Activated naive CD4-positive, alpha-beta T cell (primary cell): Measurements from ENCODE around the gene PSMD12.
"Not testable (repeated sequence)": the region's sequence is repeated elsewhere in the genome, so short reads cannot be mapped to it uniquely, and the experiment has no call there.

Experiments used
- DNase-seq, 4 experiments: peaks; one replicate each; lab custom pipeline; 2025; lab: John Stamatoyannopoulos, UW

Gene PSMD12

GRCh38 chr17:67358612-67359011, 7.8 kb downstream of the PSMD12 start:
- DNase-seq = no peak

DNA sequence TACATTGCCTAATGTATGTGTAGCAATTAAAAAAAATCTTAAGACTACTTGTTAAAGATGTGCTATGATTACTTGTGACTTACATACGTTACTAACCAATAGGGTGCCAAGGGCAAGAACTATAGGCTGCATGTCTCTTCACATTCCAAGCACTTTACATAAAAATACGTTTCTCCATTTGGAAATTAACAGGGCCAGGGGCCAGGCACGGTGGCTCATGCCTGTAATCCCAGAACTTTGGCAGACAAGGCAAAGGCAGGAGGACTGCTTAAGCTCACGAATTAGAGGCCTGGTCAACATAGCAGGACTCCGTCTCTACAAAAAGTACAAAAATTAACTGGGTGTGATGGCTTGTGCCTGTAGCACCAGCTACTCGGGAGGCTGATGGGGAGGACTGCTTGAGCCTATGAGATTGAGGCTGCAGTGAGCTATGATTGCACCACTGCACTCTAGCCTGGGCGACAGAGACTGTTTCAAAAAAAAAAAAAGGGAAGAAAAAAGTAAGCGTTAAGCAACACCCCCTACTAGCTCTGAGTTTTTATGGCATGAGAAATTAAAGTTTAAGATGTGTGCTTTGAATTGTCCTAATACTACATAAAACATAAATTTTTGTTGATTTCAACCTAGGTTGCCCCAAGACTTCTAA, 12.3 kb downstream of the PSMD12 start:
- no peak for DNase-seq

DNA sequence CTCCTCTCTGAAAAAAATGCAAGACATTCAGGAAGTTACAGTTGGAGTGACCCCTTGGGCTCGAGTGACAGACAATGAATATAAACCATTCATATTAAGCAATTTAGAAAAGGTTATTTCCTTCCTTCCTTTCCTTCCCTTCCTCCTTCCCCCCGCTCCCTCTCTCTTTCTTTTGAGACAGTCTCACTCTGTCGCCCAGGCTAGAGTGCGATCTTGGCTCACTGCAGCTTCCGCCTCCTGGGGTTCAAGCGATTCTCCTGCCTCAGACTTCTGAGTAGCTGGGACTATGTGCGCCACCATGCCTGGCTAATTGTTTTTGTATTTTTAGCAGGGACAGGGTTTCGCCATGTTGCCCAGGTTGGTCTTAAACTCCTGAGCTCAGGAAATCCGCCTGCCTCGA, 13.2 kb downstream of the PSMD12 start:
- DNase-seq = no peak

GRCh38 chr17:67349420-67349819, 17.0 kb downstream of the PSMD12 start:
- no peak for DNase-seq

- DNase-seq = no peak
Measured at GRCh38 chr17:67347826-67348225, 18.6 kb downstream of the PSMD12 start.

- DNase-seq = no peak
Measured at GRCh38 chr17:67343237-67343636, 23.1 kb downstream of the PSMD12 start.

GRCh38 chr17:67338353-67338752, 28.0 kb downstream of the PSMD12 start:
- DNase-seq = not testable (repeated sequence)

- DNase-seq = no peak
Measured at GRCh38 chr17:67336859-67337258, 29.5 kb downstream of the PSMD12 start.

- no peak for DNase-seq
Measured at GRCh38 chr17:67335245-67335835, 31.0 kb downstream of the PSMD12 start.

DNA sequence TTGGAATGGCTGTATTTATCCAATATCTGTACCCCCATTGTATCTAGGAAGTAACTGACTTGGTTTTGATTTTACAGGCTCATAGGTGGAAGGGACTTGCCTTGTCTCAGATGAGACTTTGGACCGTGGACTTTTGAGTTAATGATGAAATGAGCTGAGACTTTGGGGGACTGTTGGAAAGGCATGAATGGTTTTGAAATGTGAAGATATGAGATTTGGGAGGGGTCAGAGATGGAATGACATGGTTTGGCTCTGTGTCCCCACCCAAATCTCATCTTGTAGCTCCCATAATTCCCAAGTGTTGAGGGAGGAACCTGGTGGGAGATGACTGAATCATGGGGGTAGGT, 34.2 kb downstream of the PSMD12 start:
- not testable (repeated sequence) for DNase-seq

DNA sequence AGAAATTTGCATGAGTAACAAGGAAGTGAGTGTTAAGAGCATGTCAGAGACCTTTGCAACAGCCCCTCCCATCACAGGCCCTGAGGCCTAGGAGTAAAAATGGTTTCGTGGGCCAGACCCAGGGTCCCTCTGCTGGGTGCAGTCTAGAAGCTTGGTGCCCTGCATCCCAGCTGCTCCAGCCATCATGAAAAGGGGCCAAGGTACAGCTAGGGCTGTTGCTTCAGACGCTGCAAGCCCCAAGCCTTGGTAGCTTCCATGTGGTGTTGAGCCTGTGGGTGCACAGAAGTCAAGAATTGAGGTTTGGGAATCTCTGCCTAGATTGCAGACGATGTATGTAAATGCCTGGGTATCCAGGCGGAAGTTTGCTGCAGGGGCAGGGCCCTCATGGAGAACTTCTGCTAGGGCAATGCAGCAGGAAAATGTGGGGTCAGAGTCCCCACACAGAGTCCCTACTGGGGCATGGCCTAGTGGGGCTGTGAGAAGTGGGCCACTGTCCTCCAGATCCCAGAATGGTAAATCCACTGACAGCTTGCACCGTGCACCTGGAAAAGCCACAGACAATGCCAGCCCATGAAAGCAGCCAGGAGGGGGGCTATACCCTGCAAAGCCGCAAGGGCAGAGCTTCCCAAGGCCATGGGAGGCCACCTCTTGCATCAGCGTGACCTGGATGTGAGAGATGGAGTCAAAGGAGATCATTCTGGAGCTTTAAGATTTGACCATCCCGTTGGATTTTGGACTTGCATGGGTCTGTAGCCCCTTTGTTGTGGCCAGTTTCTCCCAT, 34.8 kb downstream of the PSMD12 start:
- DNase-seq = not testable (repeated sequence)

- DNase-seq = no peak
Measured at GRCh38 chr17:67328026-67328425, 38.4 kb downstream of the PSMD12 start.

DNA sequence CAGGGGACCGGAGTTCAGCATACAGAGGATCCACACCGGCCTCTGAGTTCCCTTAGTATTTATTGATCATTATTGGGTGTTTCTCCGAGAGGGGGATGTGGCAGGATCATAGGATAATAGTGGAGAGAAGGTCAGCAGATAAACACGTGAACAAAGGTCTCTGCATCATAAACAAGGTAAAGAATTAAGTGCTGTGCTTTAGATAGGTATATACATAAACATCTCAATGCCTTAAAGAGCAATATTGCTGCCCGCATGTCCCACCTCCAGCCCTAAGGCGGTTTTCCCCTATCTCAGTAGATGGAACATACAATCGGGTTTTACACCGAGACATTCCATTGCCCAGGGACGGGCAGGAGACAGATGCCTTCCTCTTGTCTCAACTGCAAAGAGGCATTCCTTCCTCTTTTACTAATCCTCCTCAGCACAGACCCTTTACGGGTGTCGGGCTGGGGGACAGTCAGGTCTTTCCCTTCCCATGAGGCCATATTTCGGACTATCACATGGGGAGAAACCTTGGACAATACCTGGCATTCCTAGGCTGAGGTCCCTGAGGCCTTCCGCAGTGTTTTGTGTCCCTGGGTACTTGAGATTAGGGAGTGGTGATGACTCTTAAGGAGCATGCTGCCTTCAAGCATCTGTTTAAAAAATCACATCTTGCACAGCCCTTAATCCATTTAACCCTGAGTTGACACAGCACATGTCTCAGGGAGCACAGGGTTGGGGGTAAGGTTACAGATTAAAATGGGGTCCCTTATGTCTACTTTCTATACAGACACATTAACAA, 39.2 kb downstream of the PSMD12 start:
- not testable (repeated sequence) for DNase-seq

DNA sequence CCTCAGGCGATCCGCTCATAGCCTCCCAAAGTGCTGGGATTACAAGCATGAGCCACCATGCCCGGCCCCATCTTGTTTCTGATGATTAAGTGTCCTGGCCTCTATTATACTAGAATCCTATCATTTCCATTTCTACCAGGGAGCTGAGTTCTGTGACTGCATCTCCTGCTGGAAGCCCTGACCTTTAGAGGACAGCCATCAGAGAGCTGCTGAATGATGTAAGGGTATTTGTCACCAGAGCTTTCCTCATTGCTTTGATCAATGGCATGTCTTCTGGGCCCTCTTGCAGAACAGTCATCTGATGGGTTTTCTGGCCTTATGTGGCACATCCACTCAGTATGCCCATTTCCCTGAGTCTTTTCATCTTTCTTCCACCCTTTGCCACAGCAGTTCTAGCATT, 39.9 kb downstream of the PSMD12 start:
- no peak for DNase-seq

DNA sequence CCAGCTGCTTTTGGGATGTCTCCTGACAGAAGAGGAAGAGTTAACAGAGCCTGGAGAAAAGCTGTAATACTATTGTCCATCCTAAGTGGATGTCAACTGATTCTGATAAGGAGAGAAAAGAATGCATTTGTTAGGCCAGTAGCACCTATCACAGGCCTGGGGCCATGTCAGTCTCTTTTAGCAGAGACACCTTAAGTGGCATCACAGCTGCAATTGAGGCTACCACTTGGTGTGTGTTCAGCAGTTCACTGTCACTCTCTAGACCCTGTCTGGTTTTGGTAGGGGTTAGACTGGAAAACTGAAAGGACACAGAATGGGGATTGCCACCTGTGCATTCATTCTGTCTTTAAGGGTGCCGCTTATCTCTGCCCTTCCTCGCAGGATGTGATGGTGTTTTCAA, 42.0 kb downstream of the PSMD12 start:
- no peak for DNase-seq

GRCh38 chr17:67323445-67323844, 42.9 kb downstream of the PSMD12 start:
- no peak for DNase-seq

GRCh38 chr17:67322042-67322787, 44.2 kb downstream of the PSMD12 start:
- DNase-seq = no peak

DNA sequence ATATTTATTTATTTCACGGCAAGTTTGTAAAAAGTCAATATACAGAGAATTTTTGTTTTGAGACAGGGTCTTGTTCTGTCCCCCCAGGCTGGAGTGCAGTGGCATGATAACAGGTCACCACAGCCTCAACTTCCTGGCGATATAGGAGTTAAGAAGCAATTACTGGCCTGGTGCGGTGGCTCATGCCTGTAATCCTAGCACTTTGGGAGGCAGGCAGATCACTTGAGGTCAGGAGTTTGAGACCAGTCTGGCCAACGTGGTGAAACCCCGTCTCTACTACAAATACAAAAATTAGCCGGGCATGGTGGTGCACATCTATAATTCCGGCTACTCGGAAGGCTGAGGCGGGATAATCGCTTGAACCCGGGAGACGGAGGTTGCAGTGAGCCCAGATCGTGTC, 44.9 kb downstream of the PSMD12 start:
- DNase-seq = not testable (repeated sequence)

- DNase-seq = no peak
Measured at GRCh38 chr17:67316781-67317180, 49.6 kb downstream of the PSMD12 start.

DNA sequence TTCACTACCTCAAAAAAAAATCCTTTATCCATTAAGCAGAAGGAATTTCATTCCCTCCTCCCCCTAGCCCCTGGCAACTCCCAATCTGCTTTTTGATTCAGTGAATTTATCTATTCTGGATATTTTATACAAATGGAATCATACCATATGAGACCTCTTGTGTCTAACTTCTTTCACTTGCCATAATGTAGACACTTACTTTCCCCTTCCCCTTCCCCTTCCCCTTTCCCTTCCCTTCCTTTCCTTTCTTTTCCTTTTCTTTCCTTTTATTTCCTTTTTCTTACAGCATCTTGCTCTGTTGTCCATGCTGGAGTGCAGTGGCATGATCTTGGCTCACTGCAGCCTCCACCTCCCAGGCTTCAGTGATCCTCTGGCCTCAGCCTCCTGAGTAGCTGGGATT, 50.5 kb downstream of the PSMD12 start:
- no peak for DNase-seq

- no peak for DNase-seq
Measured at GRCh38 chr17:67312265-67312664, 54.1 kb downstream of the PSMD12 start.

- DNase-seq = no peak
Measured at GRCh38 chr17:67311575-67311974, 54.8 kb downstream of the PSMD12 start.
